H9 (cell line): Measurements from ENCODE around the gene CTLA4. TPM values are rescaled to one million over a fixed set of nuclear protein-coding genes. Genes with fewer than 3 reads are reported as not detected.

Source experiments
- DNase-seq: peaks from one replicate; pipeline ENCODE4 v3.0.0-alpha.2; 2017
- H2AFZ ChIP-seq: one replicate; pipeline ENCODE4 v1.6.1; 2013; ENCODE audit warnings: mild to moderate bottlenecking, low read length, control low read depth, moderate library complexity
- H2AK5ac ChIP-seq: 2 replicates; pipeline ENCODE4 v1.6.1; 2013; ENCODE audit warnings: low read length, control low read depth, mixed read lengths; ENCODE audit not compliant: insufficient read length
- H2BK120ac ChIP-seq: one replicate; pipeline ENCODE4 v1.6.1; 2013; ENCODE audit warnings: low read depth, mild to moderate bottlenecking, low read length, control low read depth, inconsistent platforms; ENCODE audit not compliant: poor library complexity, severe bottlenecking
- H2BK12ac ChIP-seq: 2 replicates; pipeline ENCODE4 v1.6.1; 2013; ENCODE audit warnings: low read length, control low read depth, mixed read lengths, low read depth; ENCODE audit not compliant: insufficient read length
- H2BK15ac ChIP-seq: 2 replicates; pipeline ENCODE4 v1.6.1; 2013; ENCODE audit warnings: low read depth, low read length, control low read depth
- H2BK20ac ChIP-seq: one replicate; pipeline ENCODE4 v1.6.1; 2013; ENCODE audit warnings: low read depth, mild to moderate bottlenecking, low read length, control low read depth, inconsistent platforms; ENCODE audit not compliant: poor library complexity, severe bottlenecking
- H2BK5ac ChIP-seq: 2 replicates; pipeline ENCODE4 v1.6.1; 2013; ENCODE audit warnings: low read length, control low read depth, mixed read lengths; ENCODE audit not compliant: insufficient read length
- H3K14ac ChIP-seq: 2 replicates; pipeline ENCODE4 v1.6.1; 2013; ENCODE audit warnings: low read length, control low read depth; ENCODE audit not compliant: insufficient read depth
- H3K18ac ChIP-seq: 2 replicates; pipeline ENCODE4 v1.6.1; 2013; ENCODE audit warnings: low read depth, mild to moderate bottlenecking, mixed read lengths, low read length, control low read depth; ENCODE audit not compliant: insufficient read length
- H3K23ac ChIP-seq: 2 replicates; pipeline ENCODE4 v1.6.1; 2013; ENCODE audit warnings: low read length, control low read depth, mixed read lengths, low read depth; ENCODE audit not compliant: insufficient read length
- H3K23me2 ChIP-seq: 2 replicates; pipeline ENCODE4 v1.6.1; 2013; ENCODE audit warnings: low read depth, mild to moderate bottlenecking, mixed read lengths, low read length, control low read depth; ENCODE audit not compliant: insufficient read length, poor library complexity, severe bottlenecking
- H3K27ac ChIP-seq: 2 replicates; pipeline ENCODE4 v1.5.1; 2013; ENCODE audit warnings: low read length, control low read depth, mixed read lengths, low read depth; ENCODE audit not compliant: insufficient read length
- H3K27me3 ChIP-seq: 2 replicates; pipeline ENCODE4 v1.6.1; 2013; ENCODE audit warnings: low read length, control low read depth, inconsistent platforms; ENCODE audit not compliant: insufficient read depth
- H3K4ac ChIP-seq: 2 replicates; pipeline ENCODE4 v1.6.1; 2013; ENCODE audit warnings: low read depth, mild to moderate bottlenecking, control low read depth, inconsistent platforms, low read length, moderate library complexity
- H3K4me1 ChIP-seq: 2 replicates; pipeline ENCODE4 v1.6.1; 2013; ENCODE audit warnings: low read length, control low read depth, inconsistent platforms; ENCODE audit not compliant: insufficient read depth
- H3K4me2 ChIP-seq: 2 replicates; pipeline ENCODE4 v1.6.1; 2013; ENCODE audit warnings: low read length, control low read depth, mixed read lengths; ENCODE audit not compliant: insufficient read length, insufficient read depth
- H3K56ac ChIP-seq: 2 replicates; pipeline ENCODE4 v1.6.1; 2013; ENCODE audit warnings: low read depth, mild to moderate bottlenecking, mixed read lengths, low read length, control low read depth; ENCODE audit not compliant: insufficient read length
- H3K79me1 ChIP-seq: 2 replicates; pipeline ENCODE4 v1.6.1; 2013; ENCODE audit warnings: low read depth, mild to moderate bottlenecking, moderate library complexity, low read length, control low read depth, inconsistent platforms; ENCODE audit not compliant: insufficient read depth, poor library complexity, severe bottlenecking
- H3K79me2 ChIP-seq: 2 replicates; pipeline ENCODE4 v1.6.1; 2013; ENCODE audit warnings: low read length, control low read depth, inconsistent platforms; ENCODE audit not compliant: insufficient read depth
- H3K9ac ChIP-seq: 2 replicates; pipeline ENCODE4 v1.6.1; 2013; ENCODE audit warnings: low read length, control low read depth, mixed read lengths; ENCODE audit not compliant: insufficient read length; ENCODE audit errors: extremely low read depth
- H3K9me3 ChIP-seq: one replicate; pipeline ENCODE4 v1.6.1; 2013; ENCODE audit warnings: low read depth, low read length, inconsistent platforms; ENCODE audit not compliant: control insufficient read depth
- H3T11ph ChIP-seq: one replicate; pipeline ENCODE4 v1.6.1; 2013; ENCODE audit warnings: mild to moderate bottlenecking, low read length, control low read depth, inconsistent platforms
- H4K20me1 ChIP-seq: one replicate; pipeline ENCODE4 v1.6.1; 2013; ENCODE audit not compliant: control insufficient read depth, insufficient read length, insufficient read depth
- H4K5ac ChIP-seq: 2 replicates; pipeline ENCODE4 v1.6.1; 2013; ENCODE audit warnings: low read depth, mild to moderate bottlenecking, mixed read lengths, low read length, control low read depth; ENCODE audit not compliant: insufficient read length
- H4K8ac ChIP-seq: replicated peaks from 2 replicates; pipeline ENCODE4 v1.6.1; 2013; ENCODE audit warnings: low read length, control low read depth, mixed read lengths, low read depth; ENCODE audit not compliant: insufficient read length
- H4K91ac ChIP-seq: 2 replicates; pipeline ENCODE4 v1.6.1; 2013; ENCODE audit warnings: low read depth, mild to moderate bottlenecking, moderate library complexity, mixed read lengths, low read length, control low read depth; ENCODE audit not compliant: insufficient read length
- H3K27ac Mint-ChIP-seq, 3 experiments: 2 replicates in 2 of 3; 3 replicates in 1 of 3; pipeline ENCODE4 v1.8.0; 2020 to 2021; ENCODE audit warnings: mixed read lengths in 3 of 3, mild to moderate bottlenecking in 1 of 3, moderate library complexity in 1 of 3
- H3K27me3 Mint-ChIP-seq: 2 replicates; pipeline ENCODE4 v1.8.0; 2021; ENCODE audit warnings: low read depth, mild to moderate bottlenecking, moderate library complexity, mixed read lengths
- H3K36me3 Mint-ChIP-seq, 3 experiments: 2 replicates in 2 of 3; 3 replicates in 1 of 3; pipeline ENCODE4 v1.8.0; 2020 to 2021; ENCODE audit warnings: low read depth in 3 of 3, mixed read lengths in 3 of 3; ENCODE audit not compliant: insufficient read depth in 1 of 3
- H3K4me1 Mint-ChIP-seq, 2 experiments: 2 replicates each; pipeline ENCODE4 v1.8.0; 2020; ENCODE audit warnings: mixed read lengths in 2 of 2
- H3K4me3 Mint-ChIP-seq, 2 experiments: 2 replicates in 1 of 2; 3 replicates in 1 of 2; pipeline ENCODE4 v1.8.0; 2020 to 2021; ENCODE audit warnings: mild to moderate bottlenecking in 2 of 2, mixed read lengths in 2 of 2, moderate library complexity in 1 of 2
- H3K9me3 Mint-ChIP-seq, 2 experiments: 2 replicates in 1 of 2; 3 replicates in 1 of 2; pipeline ENCODE4 v1.8.0; 2020; ENCODE audit warnings: mild to moderate bottlenecking in 2 of 2, mixed read lengths in 2 of 2, moderate library complexity in 1 of 2
- WGBS: extraction: QIAGEN DNeasy Blood & Tissue Kit; methylation state at CpG from one replicate; pipeline ENCODE4 v1.1.7; 2013; ENCODE audit warnings: missing lambda C conversion rate, low lambda C conversion rate, mixed read lengths; ENCODE audit not compliant: insufficient read length; ENCODE audit errors: extremely low coverage; 5-methylcytosine and 5-hydroxymethylcytosine counted together
- total RNA-seq: library from RNA; stranded (reverse); gene quantifications from 2 replicates; pipeline ENCODE4 v1.2.1, GENCODE V29; 2021
- TF ChIP-seq, protein P1 (sequence below): fragments of 200-600 bp; sonication (generic); conservative IDR thresholded peaks from 3 replicates; pipeline ENCODE4 v1.8.0; 2021; ENCODE audit warnings: antibody characterized with exemption, mild to moderate bottlenecking

The CTLA4 gene
- total RNA-seq, 1 experiment from 2014 or later: not detected

DNA sequence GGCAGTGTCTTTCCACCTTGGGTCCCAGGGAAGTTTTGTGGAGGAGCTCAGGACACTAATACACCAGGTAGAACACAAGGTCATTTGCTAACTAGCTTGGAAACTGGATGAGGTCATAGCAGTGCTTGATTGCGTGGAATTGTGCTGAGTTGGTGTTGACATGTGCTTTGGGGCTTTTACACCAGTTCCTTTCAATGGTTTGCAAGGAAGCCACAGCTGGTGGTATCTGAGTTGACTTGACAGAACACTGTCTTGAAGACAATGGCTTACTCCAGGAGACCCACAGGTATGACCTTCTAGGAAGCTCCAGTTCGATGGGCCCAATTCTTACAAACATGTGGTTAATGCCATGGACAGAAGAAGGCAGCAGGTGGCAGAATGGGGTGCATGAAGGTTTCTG lies 5.9 kb downstream of the CTLA4 start:
- no peaks in the 10 kb centered on the region for H3K79me1 ChIP-seq
- H3K23me2 ChIP-seq: no peaks in the 10 kb centered on the region
- H3K56ac ChIP-seq: no peak overlapping the region
- H3K9me3 ChIP-seq: no peaks in the 10 kb centered on the region
- no peak overlapping the region for H3K4me2 ChIP-seq
- Mint-ChIP-seq H3K4me3 (no peak overlapping the region), H3K27ac (no peak overlapping the region), H3K4me1 (peaks cover 4 to 5% of the 10 kb centered on the region in 2 experiments; a peak in 2 of 4 replicates), H3K9me3 (no peaks in the 10 kb centered on the region), H3K36me3 (no peaks in the 10 kb centered on the region; a peak in 1 of 7 replicates), H3K27me3 (peaks cover 1% of the 10 kb centered on the region; the same call in 1 of the 2 replicates)
- TF ChIP-seq, protein P1, sequence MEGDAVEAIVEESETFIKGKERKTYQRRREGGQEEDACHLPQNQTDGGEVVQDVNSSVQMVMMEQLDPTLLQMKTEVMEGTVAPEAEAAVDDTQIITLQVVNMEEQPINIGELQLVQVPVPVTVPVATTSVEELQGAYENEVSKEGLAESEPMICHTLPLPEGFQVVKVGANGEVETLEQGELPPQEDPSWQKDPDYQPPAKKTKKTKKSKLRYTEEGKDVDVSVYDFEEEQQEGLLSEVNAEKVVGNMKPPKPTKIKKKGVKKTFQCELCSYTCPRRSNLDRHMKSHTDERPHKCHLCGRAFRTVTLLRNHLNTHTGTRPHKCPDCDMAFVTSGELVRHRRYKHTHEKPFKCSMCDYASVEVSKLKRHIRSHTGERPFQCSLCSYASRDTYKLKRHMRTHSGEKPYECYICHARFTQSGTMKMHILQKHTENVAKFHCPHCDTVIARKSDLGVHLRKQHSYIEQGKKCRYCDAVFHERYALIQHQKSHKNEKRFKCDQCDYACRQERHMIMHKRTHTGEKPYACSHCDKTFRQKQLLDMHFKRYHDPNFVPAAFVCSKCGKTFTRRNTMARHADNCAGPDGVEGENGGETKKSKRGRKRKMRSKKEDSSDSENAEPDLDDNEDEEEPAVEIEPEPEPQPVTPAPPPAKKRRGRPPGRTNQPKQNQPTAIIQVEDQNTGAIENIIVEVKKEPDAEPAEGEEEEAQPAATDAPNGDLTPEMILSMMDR: no peak
- no peak overlapping the region for H2BK15ac ChIP-seq
- WGBS: no CpG with 5 or more reads among the region's 2 CpGs
- H3K9ac ChIP-seq: no peak overlapping the region
- H3K27me3 ChIP-seq: no peaks in the 10 kb centered on the region
- H2BK5ac ChIP-seq: no peak overlapping the region
- no peaks in the 10 kb centered on the region for H3K79me2 ChIP-seq
- no peak overlapping the region for H2AK5ac ChIP-seq
- no peak overlapping the region for H4K8ac ChIP-seq
- H3K23ac ChIP-seq: no peak overlapping the region
- H3K14ac ChIP-seq: no peak overlapping the region; the same call in 1 of the 2 replicates
- H3K4ac ChIP-seq: no peak overlapping the region
- DNase-seq: no peak
- no peak overlapping the region for H3K27ac ChIP-seq
- H4K91ac ChIP-seq: no peak overlapping the region
- no peak overlapping the region for H2AFZ ChIP-seq
- no peaks in the 10 kb centered on the region for H3K4me1 ChIP-seq
- H2BK120ac ChIP-seq: no peak overlapping the region
- H2BK20ac ChIP-seq: no peak overlapping the region
- no peak overlapping the region for H4K5ac ChIP-seq
- no peak overlapping the region for H2BK12ac ChIP-seq
- H3T11ph ChIP-seq: no peak overlapping the region
- no peak overlapping the region for H3K18ac ChIP-seq
- H4K20me1 ChIP-seq: no peaks in the 10 kb centered on the region
